Fibroblast of lung (primary cell): ENCODE results near the gene TACC2.

Experiments used
- EZH2 ChIP-seq: IDR thresholded peaks from 2 replicates; pipeline ENCODE4 v1.5.1; 2012; ENCODE audit warnings: low read length, control low read depth, mild to moderate bottlenecking; ENCODE audit errors: missing control alignments
- TF ChIP-seq, protein P1 (sequence below), 2 donors: IDR thresholded peaks in 1 of 2; conservative IDR thresholded peaks in 1 of 2; 1 replicate in 1 of 2; 2 replicates in 1 of 2; pipeline ENCODE4 v1.5.1; 2011 to 2012; ENCODE audit warnings: low read length in 2 of 2, control low read depth in 1 of 2, inconsistent platforms in 1 of 2, low read depth in 1 of 2, mild to moderate bottlenecking in 1 of 2

DNA sequence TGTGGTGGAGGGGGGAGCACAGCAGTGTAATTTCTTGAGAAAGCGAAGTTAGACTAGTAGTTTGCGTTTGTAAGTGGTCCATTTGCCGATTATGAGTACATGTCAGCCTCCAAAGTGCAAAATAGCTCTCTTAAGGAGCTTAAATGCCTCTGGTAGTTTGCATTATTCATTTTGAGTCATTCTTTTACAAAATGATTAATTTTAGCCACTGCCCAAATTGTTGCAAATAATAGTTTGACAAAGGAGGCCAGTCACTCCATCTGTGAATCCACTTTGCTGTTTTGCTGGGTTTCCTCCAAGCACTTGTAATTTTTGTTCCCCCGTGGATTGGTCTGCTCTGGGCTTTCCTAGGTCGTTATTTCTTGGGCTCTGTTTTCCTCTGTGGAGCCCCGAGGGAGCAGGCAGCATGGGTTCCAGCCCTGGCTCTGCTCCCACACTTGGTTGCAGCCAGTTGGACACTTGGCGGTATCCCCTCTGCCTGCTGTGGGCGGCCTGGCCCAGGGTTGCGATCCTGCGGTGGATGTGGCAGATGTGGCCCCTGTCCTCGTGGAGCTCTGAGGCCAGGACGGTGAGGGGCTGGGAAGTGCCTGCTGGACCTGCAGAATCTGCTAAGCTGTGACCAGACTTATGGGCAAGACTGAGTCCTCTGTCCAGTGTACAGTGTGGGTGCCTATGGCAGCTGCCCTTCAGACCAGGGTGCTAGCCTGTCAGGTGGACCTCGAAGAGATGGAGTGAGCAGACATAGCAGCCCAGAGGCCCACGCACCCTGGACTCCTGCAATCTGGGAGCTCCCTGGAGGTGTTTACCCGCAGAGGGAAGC lies 153.1 kb downstream of the TACC2 start:
- TF ChIP-seq EZH2 = no peak
- TF ChIP-seq, protein P1, sequence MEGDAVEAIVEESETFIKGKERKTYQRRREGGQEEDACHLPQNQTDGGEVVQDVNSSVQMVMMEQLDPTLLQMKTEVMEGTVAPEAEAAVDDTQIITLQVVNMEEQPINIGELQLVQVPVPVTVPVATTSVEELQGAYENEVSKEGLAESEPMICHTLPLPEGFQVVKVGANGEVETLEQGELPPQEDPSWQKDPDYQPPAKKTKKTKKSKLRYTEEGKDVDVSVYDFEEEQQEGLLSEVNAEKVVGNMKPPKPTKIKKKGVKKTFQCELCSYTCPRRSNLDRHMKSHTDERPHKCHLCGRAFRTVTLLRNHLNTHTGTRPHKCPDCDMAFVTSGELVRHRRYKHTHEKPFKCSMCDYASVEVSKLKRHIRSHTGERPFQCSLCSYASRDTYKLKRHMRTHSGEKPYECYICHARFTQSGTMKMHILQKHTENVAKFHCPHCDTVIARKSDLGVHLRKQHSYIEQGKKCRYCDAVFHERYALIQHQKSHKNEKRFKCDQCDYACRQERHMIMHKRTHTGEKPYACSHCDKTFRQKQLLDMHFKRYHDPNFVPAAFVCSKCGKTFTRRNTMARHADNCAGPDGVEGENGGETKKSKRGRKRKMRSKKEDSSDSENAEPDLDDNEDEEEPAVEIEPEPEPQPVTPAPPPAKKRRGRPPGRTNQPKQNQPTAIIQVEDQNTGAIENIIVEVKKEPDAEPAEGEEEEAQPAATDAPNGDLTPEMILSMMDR (conservative IDR thresholded peaks at IDR 0.05 in 1 of 2, IDR thresholded peaks at IDR 0.05 in 1 of 2; ENCODE audit: low read depth in 1 of 2, low read length in 2 of 2) = no peak
